ENCODE data around the gene RRP1.
"Not testable (repeated sequence)": the region's sequence is repeated elsewhere in the genome, so short reads cannot be mapped to it uniquely, and the experiment has no call there.

The RRP1 gene

DNA sequence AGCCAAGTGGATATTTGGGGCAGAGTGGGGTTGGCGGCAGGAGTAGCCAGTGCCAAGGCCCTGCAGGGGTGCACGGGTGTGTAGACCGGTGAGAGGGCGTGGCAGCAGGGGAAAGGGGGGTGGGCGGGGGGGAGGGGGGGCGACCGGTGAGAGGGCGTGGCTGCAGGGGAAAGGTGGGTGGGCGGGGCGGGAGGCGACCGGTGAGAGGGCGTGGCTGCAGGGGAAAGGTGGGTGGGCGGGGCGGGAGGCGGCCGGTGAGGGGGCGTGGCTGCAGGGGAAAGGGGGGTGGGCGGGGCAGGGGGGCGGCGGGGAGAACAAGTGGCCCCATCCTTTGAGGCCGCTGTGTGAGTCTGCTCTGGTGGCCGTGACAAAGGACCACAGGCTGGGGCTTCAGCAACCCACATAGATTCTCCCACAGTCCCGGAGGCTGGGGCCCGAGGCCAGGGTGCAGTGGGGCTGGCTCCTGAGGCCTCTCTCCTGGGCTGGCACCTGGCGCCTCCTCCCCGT lies 25.8 kb downstream of the RRP1 start:
- H3K4me1 ChIP-seq (ENCODE audit: control insufficient read depth in 1 of 2, insufficient read depth in 2 of 2, low read length in 2 of 2), result peaks cover 0 to 21% of the 10 kb centered on the region in 2 donors
- H3K9me3 ChIP-seq (ENCODE audit: control insufficient read depth in 1 of 2, low read length in 2 of 2), result no peaks in the 10 kb centered on the region
- no peaks in the 10 kb centered on the region for H3K36me3 ChIP-seq (ENCODE audit: control insufficient read depth in 1 of 2, insufficient read depth in 2 of 2, low read length in 2 of 2)
- H3K27ac ChIP-seq (ENCODE audit: low read length), result no peak overlapping the region
- H3K4me3 ChIP-seq (ENCODE audit: low read depth in 1 of 2, low read length in 2 of 2), result no peak overlapping the region
- H3K27me3 ChIP-seq (ENCODE audit: low read depth, low read length), result no peaks in the 10 kb centered on the region

DNA sequence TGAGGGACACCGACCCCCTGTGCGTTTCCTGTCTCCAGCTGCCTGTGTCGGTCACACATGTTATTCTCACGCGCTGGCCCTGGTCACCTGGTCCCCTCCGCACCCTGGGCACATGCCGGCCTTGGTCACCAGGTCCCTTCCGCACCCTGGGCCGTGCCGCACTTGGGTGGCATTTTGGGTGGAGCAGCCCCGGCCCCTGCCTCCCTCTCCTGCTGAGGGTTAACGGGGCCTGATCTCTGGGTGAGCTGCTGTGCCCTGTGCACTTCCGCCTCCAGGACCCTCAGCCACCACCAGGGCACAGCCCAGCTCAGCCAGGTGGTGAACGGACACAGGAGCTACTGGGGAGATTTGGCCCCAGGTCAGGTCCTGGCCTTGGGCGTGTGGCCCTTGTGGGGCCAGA lies 26.6 kb downstream of the RRP1 start:
- no peaks in the 10 kb centered on the region for H3K9me3 ChIP-seq (ENCODE audit: control insufficient read depth in 1 of 2, low read length in 2 of 2)
- no peaks in the 10 kb centered on the region for H3K36me3 ChIP-seq (ENCODE audit: control insufficient read depth in 1 of 2, insufficient read depth in 2 of 2, low read length in 2 of 2)
- H3K4me1 ChIP-seq (ENCODE audit: control insufficient read depth in 1 of 2, insufficient read depth in 2 of 2, low read length in 2 of 2), result peaks cover 0 to 15% of the 10 kb centered on the region in 2 donors
- H3K27me3 ChIP-seq (ENCODE audit: low read depth, low read length), result no peaks in the 10 kb centered on the region
- H3K4me3 ChIP-seq (ENCODE audit: low read depth in 1 of 2, low read length in 2 of 2), result no peak overlapping the region
- no peak overlapping the region for H3K27ac ChIP-seq (ENCODE audit: low read length)

DNA sequence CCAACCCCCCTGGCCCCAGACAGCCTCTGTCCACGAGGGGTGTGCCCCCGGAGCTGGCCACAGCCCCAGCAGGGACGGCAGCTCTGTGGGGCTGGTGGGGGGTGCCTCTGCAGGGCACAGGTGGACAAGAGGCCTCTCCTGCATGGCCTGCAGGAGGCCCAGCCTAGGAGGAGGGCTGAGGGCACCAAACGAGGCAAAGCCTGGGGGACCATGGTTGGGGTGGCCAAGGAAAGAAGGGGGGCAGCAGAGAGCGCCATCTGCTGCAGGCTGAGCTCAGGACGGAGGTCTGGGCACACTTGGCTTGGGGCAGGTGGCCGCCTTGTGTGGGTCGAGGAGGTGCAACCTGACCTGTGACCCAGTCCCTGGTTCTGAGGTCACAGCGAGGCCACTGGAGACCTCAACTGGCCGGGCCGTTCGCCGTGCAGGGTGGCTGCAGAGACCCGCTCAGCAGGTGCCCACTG lies 27.3 kb downstream of the RRP1 start:
- H3K4me3 ChIP-seq (ENCODE audit: low read depth in 1 of 2, low read length in 2 of 2), result no peak overlapping the region
- no peaks in the 10 kb centered on the region for H3K27me3 ChIP-seq (ENCODE audit: low read depth, low read length)
- H3K9me3 ChIP-seq (ENCODE audit: control insufficient read depth in 1 of 2, low read length in 2 of 2), result no peaks in the 10 kb centered on the region
- no peaks in the 10 kb centered on the region for H3K36me3 ChIP-seq (ENCODE audit: control insufficient read depth in 1 of 2, insufficient read depth in 2 of 2, low read length in 2 of 2)
- no peak overlapping the region for H3K27ac ChIP-seq (ENCODE audit: low read length)
- peaks cover 0 to 9% of the 10 kb centered on the region in 2 donors for H3K4me1 ChIP-seq (ENCODE audit: control insufficient read depth in 1 of 2, insufficient read depth in 2 of 2, low read length in 2 of 2)

GRCh38 chr21:43817157-43818086 lies 28.0 kb downstream of the RRP1 start:
- Histone ChIP-seq H3K4me1 (ENCODE audit: control insufficient read depth in 1 of 2, insufficient read depth in 2 of 2, low read length in 2 of 2) (peaks cover 0 to 8% of the 10 kb centered on the region in 2 donors), H3K27me3 (ENCODE audit: low read depth, low read length) (no peaks in the 10 kb centered on the region), H3K27ac (ENCODE audit: low read length) (no peak overlapping the region), H3K9me3 (ENCODE audit: control insufficient read depth in 1 of 2, low read length in 2 of 2) (no peaks in the 10 kb centered on the region), H3K36me3 (ENCODE audit: control insufficient read depth in 1 of 2, insufficient read depth in 2 of 2, low read length in 2 of 2) (no peaks in the 10 kb centered on the region), H3K4me3 (ENCODE audit: low read depth in 1 of 2, low read length in 2 of 2) (no peak overlapping the region)

GRCh38 chr21:43818685-43819084 lies 29.3 kb downstream of the RRP1 start:
- peaks cover 0 to 6% of the 10 kb centered on the region in 2 donors for H3K4me1 ChIP-seq (ENCODE audit: control insufficient read depth in 1 of 2, insufficient read depth in 2 of 2, low read length in 2 of 2)
- H3K27ac ChIP-seq (ENCODE audit: low read length), result no peak overlapping the region
- no peak overlapping the region for H3K4me3 ChIP-seq (ENCODE audit: low read depth in 1 of 2, low read length in 2 of 2)
- H3K27me3 ChIP-seq (ENCODE audit: low read depth, low read length), result no peaks in the 10 kb centered on the region
- no peaks in the 10 kb centered on the region for H3K9me3 ChIP-seq (ENCODE audit: control insufficient read depth in 1 of 2, low read length in 2 of 2)
- no peaks in the 10 kb centered on the region for H3K36me3 ChIP-seq (ENCODE audit: control insufficient read depth in 1 of 2, insufficient read depth in 2 of 2, low read length in 2 of 2)

DNA sequence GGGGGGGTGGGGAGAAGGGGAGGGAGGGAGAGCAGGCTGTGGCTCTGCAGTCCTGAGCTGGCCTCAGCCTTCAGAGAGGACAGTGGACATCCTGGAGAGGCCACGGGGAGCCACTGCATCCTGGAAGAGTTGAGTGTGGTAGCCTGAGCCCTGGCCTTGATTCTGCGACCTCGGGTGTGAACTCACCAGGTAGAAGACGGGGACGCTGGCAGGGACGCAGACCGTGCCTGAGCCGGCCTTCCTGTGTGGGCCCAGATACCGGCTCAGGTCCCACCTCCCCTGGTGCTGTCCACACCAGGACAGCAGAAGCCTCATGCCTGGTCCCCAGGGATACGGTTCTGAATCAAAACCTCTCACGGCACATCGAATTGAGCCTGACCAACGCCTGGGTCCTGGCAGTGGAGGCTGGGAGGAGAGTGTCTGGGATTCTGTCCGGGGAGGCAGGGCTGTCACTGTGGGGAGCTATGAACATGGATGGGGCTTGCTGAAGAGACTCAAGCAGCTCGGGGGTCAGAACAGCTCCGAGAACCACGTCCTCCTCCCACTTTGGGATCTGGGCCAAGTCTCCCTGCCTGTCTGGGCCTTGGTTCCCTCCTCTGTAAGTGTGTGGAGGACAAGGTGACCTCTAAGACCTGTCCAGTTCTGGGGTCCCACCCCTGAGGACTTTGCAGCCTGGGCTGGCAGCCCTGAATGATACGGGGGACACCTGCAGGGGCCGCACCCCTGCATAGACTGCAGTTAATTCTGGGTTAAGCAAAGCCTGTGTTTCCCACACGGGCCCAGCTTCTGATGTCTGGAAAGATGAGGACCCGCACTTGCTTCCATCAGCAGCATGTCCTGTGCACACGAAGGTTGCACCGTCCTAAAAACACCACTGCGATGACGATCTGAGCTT lies 30.4 kb downstream of the RRP1 start:
- Histone ChIP-seq H3K36me3 (ENCODE audit: control insufficient read depth in 1 of 2, insufficient read depth in 2 of 2, low read length in 2 of 2) (no peaks in the 10 kb centered on the region), H3K9me3 (ENCODE audit: control insufficient read depth in 1 of 2, low read length in 2 of 2) (no peaks in the 10 kb centered on the region), H3K27me3 (ENCODE audit: low read depth, low read length) (no peaks in the 10 kb centered on the region), H3K27ac (ENCODE audit: low read length) (no peak overlapping the region), H3K4me1 (ENCODE audit: control insufficient read depth in 1 of 2, insufficient read depth in 2 of 2, low read length in 2 of 2) (peaks cover 0 to 6% of the 10 kb centered on the region in 2 donors), H3K4me3 (ENCODE audit: low read depth in 1 of 2, low read length in 2 of 2) (no peak overlapping the region)

DNA sequence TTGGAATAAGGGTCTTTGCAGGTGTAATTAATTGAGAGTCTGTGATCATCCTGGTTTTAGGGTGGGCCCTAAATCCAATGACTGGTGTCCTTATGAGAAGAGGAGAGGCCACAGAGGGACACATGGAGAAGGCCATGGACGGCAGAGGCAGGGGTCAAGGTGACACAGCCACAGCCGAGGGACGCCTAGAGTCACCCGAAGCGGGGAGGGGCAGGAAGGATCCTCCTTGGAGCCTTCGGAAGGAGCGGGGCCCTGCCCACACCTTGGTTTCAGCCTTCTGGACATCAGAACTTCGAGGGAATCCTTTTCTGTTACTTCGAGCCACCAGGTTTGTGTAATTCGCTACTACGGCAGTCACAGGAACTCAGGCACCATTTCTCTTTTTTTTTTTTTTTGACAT lies 31.1 kb downstream of the RRP1 start:
- H3K36me3 ChIP-seq (ENCODE audit: control insufficient read depth in 1 of 2, insufficient read depth in 2 of 2, low read length in 2 of 2), result no peaks in the 10 kb centered on the region
- no peak overlapping the region for H3K4me3 ChIP-seq (ENCODE audit: low read depth in 1 of 2, low read length in 2 of 2)
- H3K9me3 ChIP-seq (ENCODE audit: control insufficient read depth in 1 of 2, low read length in 2 of 2), result no peaks in the 10 kb centered on the region
- peaks cover 0 to 6% of the 10 kb centered on the region in 2 donors for H3K4me1 ChIP-seq (ENCODE audit: control insufficient read depth in 1 of 2, insufficient read depth in 2 of 2, low read length in 2 of 2)
- no peak overlapping the region for H3K27ac ChIP-seq (ENCODE audit: low read length)
- H3K27me3 ChIP-seq (ENCODE audit: low read depth, low read length), result no peaks in the 10 kb centered on the region

- not testable (repeated sequence) for H3K4me1 ChIP-seq (ENCODE audit: control insufficient read depth in 1 of 2, insufficient read depth in 2 of 2, low read length in 2 of 2); H3K36me3 ChIP-seq (ENCODE audit: control insufficient read depth in 1 of 2, insufficient read depth in 2 of 2, low read length in 2 of 2); H3K27ac ChIP-seq (ENCODE audit: low read length); H3K4me3 ChIP-seq (ENCODE audit: low read depth in 1 of 2, low read length in 2 of 2); H3K9me3 ChIP-seq (ENCODE audit: control insufficient read depth in 1 of 2, low read length in 2 of 2); H3K27me3 ChIP-seq (ENCODE audit: low read depth, low read length)
Measured at GRCh38 chr21:43822166-43822565, 32.8 kb downstream of the RRP1 start.

DNA sequence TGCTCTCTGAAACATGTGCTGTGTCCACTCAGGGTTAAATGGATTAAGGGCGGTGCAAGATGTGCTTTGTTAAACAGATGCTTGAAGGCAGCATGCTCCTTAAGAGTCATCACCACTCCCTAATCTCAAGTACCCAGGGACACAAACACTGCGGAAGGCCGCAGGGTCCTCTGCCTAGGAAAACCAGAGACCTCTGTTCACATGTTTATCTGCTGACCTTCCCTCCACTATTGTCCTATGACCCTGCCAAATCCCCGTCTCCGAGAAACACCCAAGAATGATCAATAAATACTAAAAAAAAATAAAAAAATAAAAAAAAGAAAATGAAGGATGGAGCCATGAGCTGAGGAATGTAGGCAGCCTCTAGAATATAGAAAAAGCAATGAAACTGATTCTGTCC lies 33.4 kb downstream of the RRP1 start:
- H3K27ac ChIP-seq (ENCODE audit: low read length); H3K4me3 ChIP-seq (ENCODE audit: low read depth in 1 of 2, low read length in 2 of 2); H3K4me1 ChIP-seq (ENCODE audit: control insufficient read depth in 1 of 2, insufficient read depth in 2 of 2, low read length in 2 of 2); H3K36me3 ChIP-seq (ENCODE audit: control insufficient read depth in 1 of 2, insufficient read depth in 2 of 2, low read length in 2 of 2); H3K9me3 ChIP-seq (ENCODE audit: control insufficient read depth in 1 of 2, low read length in 2 of 2); H3K27me3 ChIP-seq (ENCODE audit: low read depth, low read length): not testable (repeated sequence)

- Histone ChIP-seq H3K4me1 (ENCODE audit: control insufficient read depth in 1 of 2, insufficient read depth in 2 of 2, low read length in 2 of 2) (no peaks in the 10 kb centered on the region), H3K9me3 (ENCODE audit: control insufficient read depth in 1 of 2, low read length in 2 of 2) (no peaks in the 10 kb centered on the region), H3K4me3 (ENCODE audit: low read depth in 1 of 2, low read length in 2 of 2) (no peak overlapping the region), H3K27me3 (ENCODE audit: low read depth, low read length) (peaks cover 7% of the 10 kb centered on the region), H3K27ac (ENCODE audit: low read length) (no peak overlapping the region), H3K36me3 (ENCODE audit: control insufficient read depth in 1 of 2, insufficient read depth in 2 of 2, low read length in 2 of 2) (no peaks in the 10 kb centered on the region)
Measured at GRCh38 chr21:43824333-43825241, 35.2 kb downstream of the RRP1 start.

Measured in muscle layer of duodenum (tissue), 2 donors.